SH-SY5Y (cell line): ENCODE data around the gene PDZD2.

Source experiments
- GATA2 ChIP-seq: IDR thresholded peaks from 2 replicates; pipeline ENCODE4 v1.6.1; 2011; ENCODE audit warnings: mild to moderate bottlenecking, low read depth, low read length
- GATA3 ChIP-seq: IDR thresholded peaks from 2 replicates; pipeline ENCODE4 v1.6.1; 2011; ENCODE audit warnings: low read depth, mild to moderate bottlenecking, low read length, moderate library complexity

GRCh38 chr5:32031089-32031488, 392.2 kb downstream of the PDZD2 start:
- TF ChIP-seq GATA2 (no peak), GATA3 (no peak)
